Measurements from ENCODE around the gene NAIF1.
"Not testable (repeated sequence)": the region's sequence is repeated elsewhere in the genome, so short reads cannot be mapped to it uniquely, and the experiment has no call there.

Gene NAIF1

GRCh38 chr9:128027705-128028104, 39.4 kb downstream of the NAIF1 start:
- H3K9me3 ChIP-seq (ENCODE audit: severe bottlenecking) = no peaks in the 10 kb centered on the region
- H3K27ac ChIP-seq (ENCODE audit: poor library complexity, severe bottlenecking) = no peak overlapping the region
- no peak for TF ChIP-seq CTCF (IDR thresholded peaks at IDR 0.05; ENCODE audit: poor library complexity, severe bottlenecking)
- DNase-seq (ENCODE audit: low spot score) (no peak), ATAC-seq (ENCODE audit: low read depth) (no peak)
- H3K4me3 ChIP-seq (ENCODE audit: severe bottlenecking) = no peak overlapping the region
- no peaks in the 10 kb centered on the region for H3K27me3 ChIP-seq (ENCODE audit: insufficient read depth, poor library complexity, severe bottlenecking)
- H3K4me1 ChIP-seq (ENCODE audit: insufficient read depth, poor library complexity, severe bottlenecking) = no peaks in the 10 kb centered on the region
- no peaks in the 10 kb centered on the region for H3K36me3 ChIP-seq (ENCODE audit: low read depth)

GRCh38 chr9:128026773-128027541, 40.2 kb downstream of the NAIF1 start:
- Histone ChIP-seq H3K4me1 (ENCODE audit: insufficient read depth, poor library complexity, severe bottlenecking) (no peaks in the 10 kb centered on the region), H3K9me3 (ENCODE audit: severe bottlenecking) (no peaks in the 10 kb centered on the region), H3K4me3 (ENCODE audit: severe bottlenecking) (no peak overlapping the region), H3K36me3 (ENCODE audit: low read depth) (no peaks in the 10 kb centered on the region), H3K27ac (ENCODE audit: poor library complexity, severe bottlenecking) (no peak overlapping the region), H3K27me3 (ENCODE audit: insufficient read depth, poor library complexity, severe bottlenecking) (no peaks in the 10 kb centered on the region)
- TF ChIP-seq CTCF (IDR thresholded peaks at IDR 0.05; ENCODE audit: poor library complexity, severe bottlenecking) = no peak
- ATAC-seq (ENCODE audit: low read depth) = no peak
- DNase-seq (ENCODE audit: low spot score) = no peak

- Histone ChIP-seq H3K36me3 (ENCODE audit: low read depth) (no peaks in the 10 kb centered on the region), H3K27ac (ENCODE audit: poor library complexity, severe bottlenecking) (no peak overlapping the region), H3K4me3 (ENCODE audit: severe bottlenecking) (no peak overlapping the region), H3K9me3 (ENCODE audit: severe bottlenecking) (no peaks in the 10 kb centered on the region), H3K4me1 (ENCODE audit: insufficient read depth, poor library complexity, severe bottlenecking) (no peaks in the 10 kb centered on the region), H3K27me3 (ENCODE audit: insufficient read depth, poor library complexity, severe bottlenecking) (no peaks in the 10 kb centered on the region)
- DNase-seq (ENCODE audit: low spot score) (no peak), ATAC-seq (ENCODE audit: low read depth) (no peak)
- TF ChIP-seq CTCF (IDR thresholded peaks at IDR 0.05; ENCODE audit: poor library complexity, severe bottlenecking) = no peak
Observed at GRCh38 chr9:128026255-128026772, 40.8 kb downstream of the NAIF1 start.

- no peaks in the 10 kb centered on the region for H3K9me3 ChIP-seq (ENCODE audit: severe bottlenecking)
- H3K27me3 ChIP-seq (ENCODE audit: insufficient read depth, poor library complexity, severe bottlenecking) = no peaks in the 10 kb centered on the region
- H3K4me3 ChIP-seq (ENCODE audit: severe bottlenecking) = no peak overlapping the region
- H3K4me1 ChIP-seq (ENCODE audit: insufficient read depth, poor library complexity, severe bottlenecking) = no peaks in the 10 kb centered on the region
- TF ChIP-seq CTCF (IDR thresholded peaks at IDR 0.05; ENCODE audit: poor library complexity, severe bottlenecking) = no peak
- DNase-seq (ENCODE audit: low spot score) = no peak
- ATAC-seq (ENCODE audit: low read depth) = no peak
- H3K36me3 ChIP-seq (ENCODE audit: low read depth) = no peaks in the 10 kb centered on the region
- H3K27ac ChIP-seq (ENCODE audit: poor library complexity, severe bottlenecking) = no peak overlapping the region
Observed at GRCh38 chr9:128025736-128026135, 41.4 kb downstream of the NAIF1 start.

- Histone ChIP-seq H3K9me3 (ENCODE audit: severe bottlenecking) (no peaks in the 10 kb centered on the region), H3K4me1 (ENCODE audit: insufficient read depth, poor library complexity, severe bottlenecking) (no peaks in the 10 kb centered on the region), H3K27ac (ENCODE audit: poor library complexity, severe bottlenecking) (no peak overlapping the region), H3K27me3 (ENCODE audit: insufficient read depth, poor library complexity, severe bottlenecking) (no peaks in the 10 kb centered on the region), H3K4me3 (ENCODE audit: severe bottlenecking) (no peak overlapping the region), H3K36me3 (ENCODE audit: low read depth) (no peaks in the 10 kb centered on the region)
- no peak for ATAC-seq (ENCODE audit: low read depth)
- no peak for TF ChIP-seq CTCF (IDR thresholded peaks at IDR 0.05; ENCODE audit: poor library complexity, severe bottlenecking)
- DNase-seq (ENCODE audit: low spot score) = no peak
Observed at GRCh38 chr9:128024761-128025308, 42.3 kb downstream of the NAIF1 start.

GRCh38 chr9:128023671-128024070, 43.4 kb downstream of the NAIF1 start:
- H3K4me3 ChIP-seq (ENCODE audit: severe bottlenecking); DNase-seq (ENCODE audit: low spot score): not testable (repeated sequence)

More at GRCh38 chr9:128023671-128024070, 43.4 kb downstream of the NAIF1 start:
- H3K4me1 ChIP-seq (ENCODE audit: insufficient read depth, poor library complexity, severe bottlenecking); H3K36me3 ChIP-seq (ENCODE audit: low read depth); H3K27ac ChIP-seq (ENCODE audit: poor library complexity, severe bottlenecking); ATAC-seq (ENCODE audit: low read depth); H3K27me3 ChIP-seq (ENCODE audit: insufficient read depth, poor library complexity, severe bottlenecking); H3K9me3 ChIP-seq (ENCODE audit: severe bottlenecking): not testable (repeated sequence)

Data from RWPE2 (cell line).